IPS DF 4.7 (cell line): ENCODE data around the gene ETF1.

Experiments
- DNase-seq: peaks from one replicate; pipeline ENCODE4 v3.0.0-alpha.2; 2013; ENCODE audit warnings: low spot score; ENCODE audit errors: extremely low read depth

Gene ETF1

DNA sequence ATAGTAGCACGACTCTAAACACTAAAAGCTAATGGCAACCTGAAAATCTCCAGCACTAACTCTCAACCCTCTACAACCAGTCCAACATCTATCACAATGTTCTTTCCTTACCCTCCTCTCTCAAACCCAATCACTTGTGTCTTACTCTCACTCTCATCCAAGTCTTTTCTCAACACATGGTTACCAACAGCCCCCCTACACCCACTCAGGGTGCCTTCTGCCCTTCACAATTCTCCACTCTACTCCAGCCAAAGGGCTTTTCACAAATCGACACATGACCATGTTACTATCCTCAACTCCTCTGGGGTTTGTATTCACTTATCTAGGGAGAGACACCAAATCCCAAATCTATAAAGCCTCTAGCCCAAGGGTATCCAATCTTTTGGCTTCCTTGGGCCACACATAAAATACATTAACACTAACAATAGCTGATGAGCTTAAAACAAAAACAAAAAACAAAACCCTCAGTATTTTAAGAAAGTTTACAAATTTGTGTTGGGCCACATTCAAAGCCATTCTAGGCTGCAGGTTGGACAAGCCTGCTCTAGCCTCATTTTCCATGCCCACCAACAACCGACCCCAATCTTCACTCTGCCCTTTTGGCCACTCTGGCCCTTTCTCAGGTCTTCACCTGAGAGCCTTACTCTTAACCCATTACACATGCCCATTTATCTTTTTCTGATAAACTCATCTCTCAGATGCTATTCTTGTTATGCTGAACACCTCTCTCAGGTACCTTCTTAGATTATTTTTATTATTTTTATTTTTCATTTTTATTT is 20.5 kb upstream of the ETF1 start:
- DNase-seq = no peak

DNA sequence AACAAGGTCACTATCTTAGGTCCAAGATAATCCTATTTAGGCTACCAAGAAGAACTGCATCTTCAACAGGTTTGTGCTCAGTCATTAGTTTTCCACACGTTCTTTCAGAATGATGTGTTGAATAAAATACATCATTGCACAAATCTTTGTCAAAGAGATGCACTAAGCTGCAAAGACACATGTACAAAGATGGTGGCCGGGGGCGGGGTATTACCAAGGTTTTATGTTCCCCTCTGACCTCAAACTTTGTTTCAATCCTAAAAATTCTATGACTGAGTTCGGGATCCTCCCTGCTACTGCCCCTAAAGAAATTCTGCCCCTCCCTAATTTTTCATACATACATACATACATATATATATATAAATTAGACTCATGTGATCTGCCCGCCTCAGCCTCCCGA is 17.9 kb upstream of the ETF1 start:
- DNase-seq = no peak

DNA sequence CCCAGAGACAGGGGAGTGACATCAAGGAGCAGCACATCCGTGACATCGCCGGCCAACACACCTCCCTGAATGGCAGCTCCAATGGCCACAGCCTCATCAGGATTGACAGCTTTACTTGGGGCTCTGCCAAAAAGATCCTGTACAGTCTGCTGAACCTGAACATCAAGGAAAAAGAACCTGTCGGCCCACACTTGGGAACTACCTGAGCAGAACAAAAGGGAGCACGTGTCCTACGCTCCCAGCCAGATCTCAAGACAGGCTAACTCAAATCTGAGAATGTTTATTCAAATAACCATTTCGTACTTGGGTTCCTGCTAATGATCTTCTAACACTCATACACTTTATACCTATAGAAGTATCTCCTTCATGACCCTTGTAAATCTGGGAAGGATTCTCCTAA is 16.9 kb upstream of the ETF1 start:
- DNase-seq = no peak

DNA sequence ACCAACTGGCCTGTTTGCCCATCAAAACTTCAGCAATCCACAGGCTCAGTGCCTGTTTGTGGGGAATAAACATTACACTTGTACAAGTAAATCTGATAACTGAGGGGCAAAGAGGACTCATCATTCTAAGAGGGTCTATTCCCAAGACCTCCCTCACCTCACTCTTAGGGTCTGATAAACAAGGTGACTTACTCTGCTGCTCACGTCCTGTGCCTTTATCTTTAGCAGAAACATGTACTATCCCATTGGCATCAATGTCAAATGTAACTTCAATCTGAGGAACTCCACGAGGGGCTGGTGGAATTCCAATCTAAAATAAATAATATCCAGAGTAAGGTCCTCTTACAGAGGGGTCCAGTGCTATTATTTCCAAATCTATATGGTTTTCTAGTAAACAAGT is 14.6 kb upstream of the ETF1 start:
- DNase-seq = no peak

DNA sequence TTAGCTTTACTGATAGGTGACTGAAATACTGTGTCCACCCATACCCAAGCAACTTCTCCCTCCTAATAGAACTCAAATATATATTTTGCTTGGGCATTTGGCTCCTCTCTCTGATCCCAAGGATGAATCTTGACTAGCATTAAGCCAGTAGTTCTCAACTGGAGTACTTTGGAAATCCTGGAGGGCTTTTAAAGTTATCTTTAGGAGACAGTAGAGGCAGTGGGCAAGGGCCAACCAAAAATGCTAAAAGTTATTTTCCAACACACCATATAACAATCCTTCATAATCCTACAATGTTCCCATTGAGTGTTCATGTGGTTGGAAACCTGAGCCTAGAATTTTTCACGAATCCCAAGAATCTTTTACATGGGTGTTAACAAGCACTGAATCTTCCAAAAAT is 11.1 kb upstream of the ETF1 start:
- no peak for DNase-seq

DNA sequence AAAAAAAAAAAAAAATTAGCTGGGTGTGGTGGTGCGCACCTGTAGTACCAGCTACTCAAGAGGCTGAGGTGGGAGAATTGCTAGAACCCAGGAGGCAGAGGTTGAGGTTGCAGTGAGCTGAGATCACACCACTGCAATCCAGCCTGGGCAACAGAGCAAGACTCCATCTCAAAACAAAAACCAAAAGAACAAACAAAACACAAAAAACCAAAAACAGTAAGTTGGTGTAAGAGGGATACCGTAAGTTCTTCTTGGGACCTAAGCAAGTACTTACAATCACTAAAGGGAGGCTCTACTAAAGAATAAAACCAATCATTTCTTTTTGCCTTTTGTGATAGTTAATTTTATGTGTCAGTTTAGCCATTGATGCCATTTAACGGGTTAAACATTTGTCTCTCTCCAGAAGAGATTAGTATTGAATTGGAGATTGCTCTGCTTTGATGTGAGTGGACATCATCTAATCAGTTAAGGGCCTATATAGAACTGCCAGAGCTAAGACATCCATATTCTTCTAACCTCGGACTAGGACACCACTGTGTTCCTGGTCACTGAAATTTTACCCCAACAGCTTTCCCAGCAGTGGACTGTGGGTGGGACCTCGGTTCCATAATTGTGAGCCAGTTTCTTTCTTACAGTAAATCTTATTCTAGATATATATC is 10.5 kb upstream of the ETF1 start:
- DNase-seq = no peak

DNA sequence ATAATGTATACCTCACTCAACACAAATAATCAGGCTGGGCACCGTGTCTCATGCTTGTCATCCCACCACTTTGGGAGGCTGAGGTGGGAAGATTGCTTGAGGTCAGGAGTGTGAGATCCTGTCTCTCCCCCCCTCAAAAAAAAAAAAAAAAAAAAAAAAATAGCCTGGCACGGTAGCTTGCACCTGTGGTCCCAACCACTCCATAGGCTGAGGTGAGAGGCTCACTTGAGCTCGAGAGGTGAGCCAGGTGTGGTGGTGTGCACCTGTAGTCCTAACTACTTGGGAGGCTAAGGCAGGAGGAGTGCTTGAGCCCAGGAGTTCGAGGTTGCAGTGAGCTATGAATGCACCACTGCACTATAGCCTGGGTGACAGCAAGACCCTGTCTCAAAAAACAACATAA is 9.6 kb upstream of the ETF1 start:
- DNase-seq = no peak

DNA sequence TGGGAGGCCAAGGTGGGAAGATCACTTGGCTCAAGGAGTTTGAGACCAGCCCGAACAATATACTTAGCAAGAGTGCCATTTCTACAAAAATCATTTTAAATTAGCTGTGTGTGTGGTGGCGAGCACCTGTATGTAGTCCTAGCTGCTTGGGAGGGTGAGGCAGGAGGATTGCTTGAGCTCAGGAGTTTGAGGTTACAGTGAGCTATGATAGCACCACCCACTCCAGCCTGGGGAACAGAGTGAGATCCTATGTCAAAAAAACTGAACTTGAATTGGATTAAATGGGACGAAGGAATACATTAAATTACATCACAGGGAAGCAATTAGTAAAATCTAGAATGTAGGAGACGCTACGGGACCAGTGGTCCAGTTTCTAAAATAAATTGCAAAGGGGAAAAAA is 6.4 kb upstream of the ETF1 start:
- no peak for DNase-seq

DNA sequence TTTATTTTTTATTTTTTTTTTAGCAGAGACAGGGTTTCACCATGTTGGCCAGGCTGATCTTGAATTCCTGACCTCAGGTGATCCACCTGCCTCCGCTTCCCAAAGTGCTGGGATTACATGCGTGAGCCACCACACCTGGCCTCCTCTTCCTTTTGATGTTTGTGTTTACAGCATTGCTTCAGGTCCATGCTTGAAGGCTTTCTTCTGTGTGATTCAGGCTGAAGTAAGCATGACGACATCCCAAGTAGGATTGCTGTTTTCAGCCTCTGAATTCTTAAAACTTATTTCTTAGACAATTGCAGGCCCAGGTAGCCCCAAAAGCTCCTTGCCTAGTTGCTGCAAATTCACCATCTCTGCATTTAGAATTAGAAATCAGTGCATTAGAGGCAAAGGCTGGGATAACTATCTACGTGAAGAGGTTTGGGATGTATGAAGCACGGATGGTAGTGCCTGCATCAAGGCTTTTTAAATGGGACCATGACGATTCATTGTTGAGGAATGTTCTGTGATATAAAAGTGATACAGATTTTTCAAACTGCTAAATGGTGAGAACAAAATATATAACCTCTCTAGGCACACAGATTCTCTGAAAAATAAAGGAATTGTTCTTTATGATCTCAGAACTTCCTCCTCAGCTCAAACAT is 3.0 kb upstream of the ETF1 start:
- DNase-seq = no peak

DNA sequence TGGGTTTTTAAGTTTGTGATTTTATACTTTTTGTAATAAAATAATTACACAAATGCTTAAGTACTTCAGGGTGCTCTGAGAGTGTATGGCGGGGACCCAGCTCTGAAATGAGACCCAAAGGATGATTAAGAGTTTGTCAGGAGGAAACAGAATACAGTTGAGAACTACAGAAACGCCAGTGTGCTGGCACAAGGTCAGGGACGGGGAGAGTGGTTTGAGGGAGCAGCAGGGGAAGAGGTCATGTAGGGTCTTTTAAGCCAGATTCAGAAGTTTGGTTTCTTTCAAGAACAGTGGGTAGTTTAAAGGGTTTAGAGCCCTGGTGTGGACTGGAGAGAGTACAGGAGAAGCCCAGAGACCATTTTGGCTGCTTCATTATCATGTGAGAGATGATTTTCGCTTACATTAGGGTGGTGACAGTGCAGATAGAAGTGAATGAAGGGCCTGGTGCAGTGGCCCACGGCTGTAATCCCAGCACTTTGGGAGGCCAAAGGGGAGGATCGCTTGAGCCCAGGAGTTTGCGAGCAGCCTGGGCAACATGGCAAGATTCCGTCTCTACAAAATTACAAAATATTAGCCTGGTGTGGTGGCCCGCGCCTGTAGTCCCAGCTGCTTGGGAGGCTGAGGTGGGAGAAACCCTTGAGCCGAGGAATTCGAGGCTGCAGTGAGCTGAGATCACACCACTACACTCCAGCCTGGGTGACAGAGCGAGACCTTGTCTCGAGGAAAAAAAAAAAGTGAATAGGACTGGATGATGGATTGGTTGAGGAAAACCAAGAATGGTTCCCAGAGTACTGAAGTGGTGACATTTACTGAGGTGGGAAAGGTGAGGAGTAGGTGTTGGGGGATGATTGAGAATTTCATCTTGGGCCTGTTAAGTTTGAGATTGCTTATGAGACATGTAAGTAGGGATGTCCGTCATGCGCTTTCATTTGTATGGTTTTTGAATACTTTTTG is 1.4 kb upstream of the ETF1 start:
- DNase-seq = no peak

DNA sequence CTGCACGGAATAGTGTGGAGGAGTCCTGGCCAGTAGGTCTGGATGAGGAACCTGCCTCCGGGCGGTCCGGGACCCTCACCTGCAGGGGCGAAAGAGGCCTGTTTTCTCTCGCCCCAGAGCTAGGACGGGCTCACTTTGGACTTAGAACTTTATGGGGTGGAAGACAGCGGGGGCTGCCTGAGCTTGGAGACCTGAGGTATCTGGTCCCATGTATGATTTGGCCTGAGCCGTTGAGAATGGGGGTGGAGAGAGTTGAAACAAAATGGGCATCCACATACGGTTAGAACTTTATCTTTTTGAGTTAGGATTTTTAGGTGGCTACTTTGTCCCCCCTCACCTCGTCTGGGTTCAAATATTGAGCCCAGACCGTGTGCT is 681 bp upstream of the ETF1 start:
- DNase-seq = no peak

DNA sequence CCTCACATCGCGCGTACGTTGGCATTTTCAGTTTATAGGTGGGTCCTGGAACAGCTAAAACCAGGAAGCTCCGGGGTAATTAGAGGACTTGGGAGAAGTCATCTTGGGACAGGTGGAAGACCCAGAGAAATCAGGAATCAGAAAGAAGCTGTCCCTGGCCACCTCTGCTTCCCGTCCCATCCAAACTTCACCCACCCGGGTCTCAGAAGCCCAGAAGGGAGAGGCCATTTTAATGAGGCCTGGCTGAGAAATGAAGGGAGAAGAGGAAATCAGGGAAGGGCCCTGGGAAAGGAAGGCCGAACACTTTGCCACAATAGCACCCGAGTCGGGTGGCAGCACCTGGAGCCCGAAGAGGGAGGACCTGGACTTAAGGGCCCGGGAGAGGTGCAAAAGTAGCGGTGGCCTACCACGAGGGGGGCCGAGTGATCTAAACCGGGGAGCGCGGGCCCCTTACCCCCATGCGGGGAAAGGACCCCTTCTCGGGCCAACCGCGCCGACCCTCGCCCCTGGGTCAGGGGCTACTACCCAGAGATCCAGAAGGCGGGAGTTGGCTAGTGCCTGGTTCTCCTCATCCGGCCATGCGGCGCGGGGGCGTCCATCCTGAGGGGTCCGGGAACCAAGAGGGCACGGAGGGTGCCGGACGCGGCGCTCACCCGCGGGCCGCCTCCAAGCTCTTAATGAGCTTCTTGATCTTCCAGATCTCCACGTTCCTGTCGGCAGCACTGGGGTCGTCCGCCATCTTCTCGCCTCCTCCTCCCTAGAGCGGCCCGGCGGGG is 668 bp downstream of the ETF1 start:
- DNase-seq = no peak

DNA sequence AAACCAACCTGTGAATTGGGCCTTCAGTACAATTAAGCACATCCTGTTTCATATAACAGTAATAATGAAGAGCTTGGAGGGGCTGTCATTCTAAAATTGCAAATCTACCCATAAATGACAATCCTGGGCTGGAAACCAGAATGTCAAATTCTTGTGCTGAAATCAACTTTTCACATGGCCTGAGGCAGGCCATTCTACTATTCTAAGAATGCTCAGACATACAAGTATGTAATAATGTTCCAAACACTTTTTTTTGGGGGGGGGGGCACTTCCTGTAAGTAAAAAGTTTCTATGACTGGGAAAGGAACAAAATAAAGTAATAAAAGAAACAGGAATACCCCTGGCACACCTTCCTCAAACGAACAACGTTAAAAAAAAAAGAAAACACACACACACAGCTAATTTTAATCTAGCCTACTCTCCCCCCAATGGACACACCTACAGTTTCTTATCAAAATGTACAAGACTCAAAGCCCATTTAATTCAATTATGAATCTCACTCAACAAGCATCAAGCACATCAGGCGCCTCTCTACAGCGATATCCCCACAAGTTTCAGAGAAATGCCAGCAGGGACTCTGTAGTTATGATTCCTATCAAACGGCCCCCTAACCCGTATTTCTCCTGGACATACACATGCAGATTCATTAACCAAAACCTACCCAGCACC is 1.4 kb downstream of the ETF1 start:
- DNase-seq = no peak

DNA sequence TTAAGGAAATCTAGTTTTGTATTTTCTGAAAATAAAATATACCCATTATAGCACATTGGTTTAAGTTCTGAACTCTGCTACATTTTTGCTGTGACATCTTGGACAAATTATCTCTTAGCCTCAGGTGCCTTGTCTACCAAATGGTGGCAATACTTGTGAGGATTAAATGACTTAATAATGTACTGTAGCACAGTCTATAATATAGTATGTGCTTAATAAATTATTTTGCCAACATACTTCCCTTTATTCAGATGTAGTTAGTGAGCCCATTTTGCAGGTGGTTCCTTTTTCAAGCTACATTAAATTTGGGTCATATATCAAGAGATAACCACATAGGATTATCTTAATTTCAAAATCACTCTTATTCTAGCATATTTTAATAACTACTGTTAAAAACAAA is 3.2 kb downstream of the ETF1 start:
- DNase-seq = no peak

DNA sequence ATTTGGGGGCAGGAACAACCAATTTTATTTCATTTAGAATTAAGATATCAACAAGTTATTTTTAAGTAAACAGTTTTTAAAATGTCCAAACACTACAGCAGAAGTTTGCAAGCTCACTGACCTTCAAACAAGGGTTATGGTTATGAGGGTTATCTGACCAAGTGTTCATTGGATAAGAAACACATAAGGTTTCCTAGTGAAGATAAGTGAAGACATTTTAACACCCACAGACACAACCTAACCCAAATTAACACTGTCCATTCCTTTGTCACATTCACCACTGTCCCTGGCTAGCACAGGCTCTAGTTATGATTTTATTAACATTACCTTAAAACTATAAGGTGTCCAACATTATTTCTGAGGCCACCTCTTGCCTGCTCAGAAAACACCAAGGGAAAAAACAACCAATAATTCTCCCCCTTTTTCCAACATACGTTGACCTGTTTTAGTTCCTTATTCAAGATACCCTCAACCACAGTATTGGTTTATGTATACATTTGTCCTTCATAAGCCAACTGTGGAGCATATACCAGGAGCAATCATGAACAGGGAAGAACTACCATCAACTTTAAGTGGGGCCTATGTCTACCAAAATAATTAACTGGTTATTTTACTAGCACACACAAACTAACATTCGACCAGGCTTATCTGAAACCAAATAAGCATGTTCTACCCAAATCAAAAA is 4.0 kb downstream of the ETF1 start:
- no peak for DNase-seq

DNA sequence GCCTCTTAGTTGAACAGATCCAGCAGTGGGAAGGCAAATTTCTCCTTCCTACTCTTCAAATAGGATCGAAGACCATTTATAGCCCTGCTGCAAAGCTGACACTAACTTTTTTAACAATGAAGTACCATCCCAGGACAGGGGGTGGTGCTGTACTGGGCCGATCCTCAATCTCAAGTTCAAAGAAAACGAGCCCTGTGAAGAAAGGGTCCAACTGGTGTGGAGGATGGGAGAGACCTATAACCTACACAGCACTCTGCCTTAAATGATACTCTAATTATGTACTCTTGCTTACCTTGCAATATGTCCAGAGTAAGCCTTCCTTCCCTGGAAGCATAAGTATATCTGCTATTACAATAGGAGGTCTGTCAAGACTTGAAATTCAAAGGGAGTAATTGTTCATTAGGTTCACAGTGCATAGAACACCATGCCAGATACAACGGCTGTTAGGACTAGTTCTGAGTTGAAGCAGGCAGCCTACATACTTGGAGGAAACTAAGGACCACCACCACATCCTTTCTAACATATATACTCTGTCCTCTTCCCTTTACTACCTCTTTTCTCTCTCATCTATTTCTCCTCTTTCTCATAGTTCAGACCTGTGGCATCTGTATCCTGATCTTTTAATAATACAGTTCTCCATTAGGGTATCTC is 6.2 kb downstream of the ETF1 start:
- no peak for DNase-seq

DNA sequence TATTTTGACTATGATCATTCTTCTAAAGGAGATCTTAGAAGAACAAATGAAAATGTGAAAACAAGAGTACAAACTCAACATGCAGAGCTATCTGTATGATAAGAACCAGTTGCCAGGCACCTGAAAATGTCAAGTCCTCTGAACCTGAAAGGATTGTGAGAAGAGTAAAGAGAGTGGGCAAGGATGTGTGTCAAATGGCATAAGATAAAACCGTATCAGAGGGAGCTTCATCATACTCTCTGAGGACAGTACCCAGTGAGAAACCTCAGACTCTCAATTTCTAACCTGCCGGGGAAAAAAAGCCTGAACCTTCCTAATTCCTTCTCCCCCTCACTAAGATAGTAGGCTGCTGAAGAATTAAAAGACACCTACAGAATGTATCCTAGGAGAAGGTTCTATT is 6.8 kb downstream of the ETF1 start:
- DNase-seq = no peak

DNA sequence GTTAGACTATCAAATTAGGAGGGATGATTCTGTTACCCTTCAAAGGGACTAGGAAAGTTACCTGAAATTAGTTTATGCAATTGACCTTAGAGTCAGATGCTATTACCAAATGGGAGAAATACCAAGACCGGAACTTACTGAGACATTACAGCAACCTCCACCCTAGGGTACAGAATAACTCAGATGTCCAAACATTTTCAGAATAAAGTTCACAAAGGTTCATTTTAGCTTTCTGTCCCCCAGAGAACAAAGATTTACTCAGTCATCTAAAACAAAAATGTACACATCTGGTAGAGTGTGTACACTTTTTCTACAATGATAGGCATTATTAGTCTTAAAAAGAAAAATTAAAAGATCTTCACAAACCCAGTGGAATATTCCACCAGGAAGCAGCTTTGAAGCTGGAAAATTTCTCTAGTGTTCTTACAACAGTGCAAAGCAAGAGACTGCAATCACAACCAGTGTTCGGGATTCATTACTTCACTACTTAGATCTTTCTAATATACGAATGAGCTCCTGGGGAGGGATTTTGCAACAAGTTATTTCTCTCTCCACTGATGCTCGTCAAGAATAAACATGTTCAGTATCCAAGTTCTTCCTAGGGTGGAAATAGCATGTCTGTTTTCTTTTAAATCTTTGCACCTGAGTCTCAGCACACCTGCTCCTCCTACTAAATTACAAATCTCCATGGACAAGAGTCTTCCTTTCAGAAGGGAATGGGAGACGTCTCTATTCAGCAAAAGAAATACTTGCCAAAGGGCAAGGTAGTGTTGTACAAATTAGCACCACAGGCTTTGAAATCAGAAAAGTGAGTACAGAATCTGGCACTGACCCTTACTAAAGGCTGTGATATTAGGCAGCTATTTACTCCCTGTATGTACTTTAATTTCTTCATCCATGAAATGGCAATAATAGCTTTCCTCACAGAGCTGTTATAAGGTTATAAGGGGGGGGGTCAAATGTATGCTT is 8.8 kb downstream of the ETF1 start:
- DNase-seq = no peak
